ENCODE measurements around the gene CLEC16A.

The CLEC16A gene, protein sequence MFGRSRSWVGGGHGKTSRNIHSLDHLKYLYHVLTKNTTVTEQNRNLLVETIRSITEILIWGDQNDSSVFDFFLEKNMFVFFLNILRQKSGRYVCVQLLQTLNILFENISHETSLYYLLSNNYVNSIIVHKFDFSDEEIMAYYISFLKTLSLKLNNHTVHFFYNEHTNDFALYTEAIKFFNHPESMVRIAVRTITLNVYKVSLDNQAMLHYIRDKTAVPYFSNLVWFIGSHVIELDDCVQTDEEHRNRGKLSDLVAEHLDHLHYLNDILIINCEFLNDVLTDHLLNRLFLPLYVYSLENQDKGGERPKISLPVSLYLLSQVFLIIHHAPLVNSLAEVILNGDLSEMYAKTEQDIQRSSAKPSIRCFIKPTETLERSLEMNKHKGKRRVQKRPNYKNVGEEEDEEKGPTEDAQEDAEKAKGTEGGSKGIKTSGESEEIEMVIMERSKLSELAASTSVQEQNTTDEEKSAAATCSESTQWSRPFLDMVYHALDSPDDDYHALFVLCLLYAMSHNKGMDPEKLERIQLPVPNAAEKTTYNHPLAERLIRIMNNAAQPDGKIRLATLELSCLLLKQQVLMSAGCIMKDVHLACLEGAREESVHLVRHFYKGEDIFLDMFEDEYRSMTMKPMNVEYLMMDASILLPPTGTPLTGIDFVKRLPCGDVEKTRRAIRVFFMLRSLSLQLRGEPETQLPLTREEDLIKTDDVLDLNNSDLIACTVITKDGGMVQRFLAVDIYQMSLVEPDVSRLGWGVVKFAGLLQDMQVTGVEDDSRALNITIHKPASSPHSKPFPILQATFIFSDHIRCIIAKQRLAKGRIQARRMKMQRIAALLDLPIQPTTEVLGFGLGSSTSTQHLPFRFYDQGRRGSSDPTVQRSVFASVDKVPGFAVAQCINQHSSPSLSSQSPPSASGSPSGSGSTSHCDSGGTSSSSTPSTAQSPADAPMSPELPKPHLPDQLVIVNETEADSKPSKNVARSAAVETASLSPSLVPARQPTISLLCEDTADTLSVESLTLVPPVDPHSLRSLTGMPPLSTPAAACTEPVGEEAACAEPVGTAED

DNA sequence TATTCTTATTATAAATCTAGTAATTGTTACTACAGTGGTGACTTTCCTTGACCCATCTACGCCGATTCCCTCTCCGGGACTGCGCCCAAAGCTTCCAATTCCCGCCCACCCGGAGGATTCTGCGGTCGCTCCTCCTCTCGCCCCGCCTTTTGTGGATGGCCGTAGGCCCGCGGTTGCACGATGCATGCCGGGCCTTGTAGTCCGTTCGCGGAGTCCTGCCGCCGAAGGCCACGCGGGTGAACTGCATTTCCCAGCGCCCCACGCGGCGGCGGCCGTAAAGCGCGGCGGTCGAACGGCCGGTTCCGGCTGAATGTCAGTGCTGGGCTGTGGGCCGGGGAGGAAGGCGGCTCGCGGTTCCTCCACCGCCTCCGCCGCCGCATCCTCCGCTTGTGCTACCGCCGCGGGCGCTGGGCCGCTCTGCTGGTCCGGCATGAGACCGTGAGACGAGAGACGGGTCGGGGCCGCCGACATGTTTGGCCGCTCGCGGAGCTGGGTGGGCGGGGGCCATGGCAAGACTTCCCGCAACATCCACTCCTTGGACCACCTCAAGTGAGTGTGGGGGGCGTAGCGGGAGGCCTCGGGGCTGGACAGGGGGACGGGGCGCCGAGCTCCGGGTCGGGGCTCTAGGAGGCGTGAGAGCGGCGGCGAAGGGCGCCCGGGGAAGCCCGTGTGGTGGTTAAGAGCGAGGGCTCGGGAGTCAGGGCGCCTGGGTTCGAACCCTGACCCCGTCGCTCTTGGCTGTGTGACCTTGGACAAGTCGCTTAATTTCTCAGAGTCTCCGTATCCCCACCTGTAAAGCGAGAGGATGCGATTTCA lies at the start of gene CLEC16A:
Gene CLEC16A, plus strand, starts transcription at position 316 of the 816 bp plus-strand sequence. Its CDS starts 154 bp downstream, at position 470.
- peak; percentile 95 for DNase-seq

DNA sequence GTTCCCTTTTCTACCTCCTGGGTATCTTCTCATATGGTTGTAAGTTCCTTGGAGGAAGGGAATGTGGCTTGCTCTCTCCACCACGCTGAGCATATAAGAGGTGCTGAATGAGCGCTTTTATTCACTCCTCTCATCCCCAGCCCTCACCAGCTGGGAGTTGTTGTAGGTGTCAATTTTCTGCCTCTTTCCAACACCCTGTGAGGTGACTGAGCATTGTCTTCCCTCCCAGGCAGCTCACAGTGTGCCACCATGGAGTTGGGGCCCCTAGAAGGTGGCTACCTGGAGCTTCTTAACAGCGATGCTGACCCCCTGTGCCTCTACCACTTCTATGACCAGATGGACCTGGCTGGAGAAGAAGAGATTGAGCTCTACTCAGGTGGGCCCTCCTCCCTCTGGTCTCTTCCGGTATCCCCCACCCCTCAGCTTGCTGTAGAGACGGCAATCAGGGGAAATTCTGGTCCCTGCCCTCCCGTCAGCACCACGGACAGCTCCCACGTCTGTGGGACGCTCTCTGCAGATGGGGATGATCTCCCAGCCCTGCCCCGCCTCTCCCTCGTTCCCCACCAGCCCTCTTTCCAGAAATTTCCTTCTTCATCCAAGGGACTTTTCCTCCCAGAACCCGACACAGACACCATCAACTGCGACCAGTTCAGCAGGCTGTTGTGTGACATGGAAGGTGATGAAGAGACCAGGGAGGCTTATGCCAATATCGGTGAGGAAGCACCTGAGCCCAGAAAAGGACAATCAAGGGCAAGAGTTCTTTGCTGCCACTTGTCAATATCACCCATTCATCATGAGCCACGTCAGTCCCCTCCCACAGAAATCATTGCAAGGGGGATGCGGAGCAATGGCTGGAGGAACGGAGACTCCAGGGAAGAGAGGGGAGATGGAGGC lies 49.1 kb upstream of the CLEC16A start:
- no peak for DNase-seq

DNA sequence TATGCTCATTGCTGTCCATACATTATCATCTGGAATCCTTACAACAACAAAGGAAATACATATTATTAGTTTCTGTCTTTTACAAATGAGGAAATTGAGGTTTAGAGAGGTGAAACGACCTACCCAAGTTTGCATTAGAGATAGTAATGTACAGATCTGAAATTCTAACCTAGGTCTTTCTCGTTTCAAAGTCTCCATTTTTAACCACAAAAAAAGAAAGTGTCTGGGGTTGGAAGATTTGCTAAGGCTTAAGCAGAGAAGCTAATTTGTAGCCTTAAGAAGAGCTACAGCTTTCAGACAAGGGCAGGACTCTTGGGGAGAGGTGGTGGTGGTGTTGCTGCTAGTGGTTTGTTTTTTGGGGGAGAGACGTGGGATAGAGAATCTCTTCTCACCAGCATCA lies 48.2 kb upstream of the CLEC16A start:
- no peak for DNase-seq

DNA sequence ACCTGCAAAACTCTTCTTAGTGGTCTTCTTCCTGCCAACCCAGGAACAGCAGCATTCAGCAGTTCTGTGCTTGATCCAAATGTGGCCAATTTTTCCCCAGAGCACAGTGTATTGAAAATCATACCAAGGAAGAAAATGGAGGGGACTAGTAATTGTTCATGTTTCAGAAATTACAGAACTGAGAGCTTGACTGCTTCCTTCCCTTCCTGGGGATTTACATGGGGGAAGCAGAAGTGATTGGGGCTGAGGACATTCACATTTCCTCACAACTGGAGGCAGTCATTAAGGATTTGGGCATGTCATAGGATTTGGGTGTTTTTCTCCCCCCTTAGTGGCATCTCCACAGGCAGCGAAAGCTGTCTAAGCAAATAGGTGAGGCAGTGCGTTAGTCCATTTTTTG lies 47.6 kb upstream of the CLEC16A start:
- no peak for DNase-seq

DNA sequence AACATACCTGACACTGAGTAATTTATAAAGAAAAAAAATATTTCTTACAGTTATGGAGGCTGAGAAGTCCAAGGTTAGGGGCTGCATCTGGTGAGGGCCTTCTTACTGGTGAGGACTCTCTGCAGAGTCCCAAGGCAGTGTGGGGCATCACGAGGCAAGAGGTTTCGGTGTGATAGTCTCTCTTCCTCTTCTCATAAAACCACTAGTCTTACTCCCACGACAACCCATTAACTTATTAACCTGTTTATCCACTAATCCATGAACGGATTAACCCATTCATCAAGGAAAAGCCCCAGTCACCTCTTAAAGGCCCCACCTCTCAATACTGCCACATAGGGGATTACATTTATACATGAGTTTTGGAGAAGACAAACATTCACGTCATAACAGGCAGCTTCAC lies 47.2 kb upstream of the CLEC16A start:
- no peak for DNase-seq

DNA sequence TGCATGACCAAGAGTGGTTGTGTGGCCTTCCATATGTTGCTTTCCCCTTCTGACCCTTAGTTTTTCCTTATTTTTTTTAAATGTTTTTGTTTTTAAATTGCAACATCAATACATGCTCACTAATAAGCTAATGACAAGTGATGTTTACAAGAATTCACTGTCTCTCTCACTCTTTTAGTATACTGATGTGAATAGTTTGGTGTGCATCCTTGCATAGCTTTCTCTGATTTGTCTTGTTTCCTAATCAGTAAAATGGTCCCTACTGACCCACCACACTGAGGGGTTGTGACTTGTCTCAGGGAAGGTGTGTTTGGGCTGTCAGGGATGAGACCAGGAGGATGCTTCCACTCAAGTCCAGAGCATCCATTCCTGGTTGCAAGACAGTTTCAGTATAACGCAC lies 41.4 kb upstream of the CLEC16A start:
- DNase-seq: no peak

DNA sequence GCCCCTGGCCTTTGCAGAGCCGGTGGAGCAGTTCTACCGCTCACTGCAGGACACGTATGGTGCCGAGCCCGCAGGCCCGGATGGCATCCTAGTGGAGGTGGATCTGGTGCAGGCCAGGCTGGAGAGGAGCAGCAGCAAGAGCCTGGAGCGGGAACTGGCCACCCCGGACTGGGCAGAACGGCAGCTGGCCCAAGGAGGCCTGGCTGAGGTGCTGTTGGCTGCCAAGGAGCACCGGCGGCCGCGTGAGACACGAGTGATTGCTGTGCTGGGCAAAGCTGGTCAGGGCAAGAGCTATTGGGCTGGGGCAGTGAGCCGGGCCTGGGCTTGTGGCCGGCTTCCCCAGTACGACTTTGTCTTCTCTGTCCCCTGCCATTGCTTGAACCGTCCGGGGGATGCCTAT lies 37.9 kb upstream of the CLEC16A start:
- DNase-seq: no peak

DNA sequence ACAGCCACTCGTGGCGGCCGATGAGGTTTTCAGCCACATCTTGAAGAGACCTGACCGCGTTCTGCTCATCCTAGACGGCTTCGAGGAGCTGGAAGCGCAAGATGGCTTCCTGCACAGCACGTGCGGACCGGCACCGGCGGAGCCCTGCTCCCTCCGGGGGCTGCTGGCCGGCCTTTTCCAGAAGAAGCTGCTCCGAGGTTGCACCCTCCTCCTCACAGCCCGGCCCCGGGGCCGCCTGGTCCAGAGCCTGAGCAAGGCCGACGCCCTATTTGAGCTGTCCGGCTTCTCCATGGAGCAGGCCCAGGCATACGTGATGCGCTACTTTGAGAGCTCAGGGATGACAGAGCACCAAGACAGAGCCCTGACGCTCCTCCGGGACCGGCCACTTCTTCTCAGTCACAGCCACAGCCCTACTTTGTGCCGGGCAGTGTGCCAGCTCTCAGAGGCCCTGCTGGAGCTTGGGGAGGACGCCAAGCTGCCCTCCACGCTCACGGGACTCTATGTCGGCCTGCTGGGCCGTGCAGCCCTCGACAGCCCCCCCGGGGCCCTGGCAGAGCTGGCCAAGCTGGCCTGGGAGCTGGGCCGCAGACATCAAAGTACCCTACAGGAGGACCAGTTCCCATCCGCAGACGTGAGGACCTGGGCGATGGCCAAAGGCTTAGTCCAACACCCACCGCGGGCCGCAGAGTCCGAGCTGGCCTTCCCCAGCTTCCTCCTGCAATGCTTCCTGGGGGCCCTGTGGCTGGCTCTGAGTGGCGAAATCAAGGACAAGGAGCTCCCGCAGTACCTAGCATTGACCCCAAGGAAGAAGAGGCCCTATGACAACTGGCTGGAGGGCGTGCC lies 37.2 kb upstream of the CLEC16A start:
- DNase-seq: no peak

DNA sequence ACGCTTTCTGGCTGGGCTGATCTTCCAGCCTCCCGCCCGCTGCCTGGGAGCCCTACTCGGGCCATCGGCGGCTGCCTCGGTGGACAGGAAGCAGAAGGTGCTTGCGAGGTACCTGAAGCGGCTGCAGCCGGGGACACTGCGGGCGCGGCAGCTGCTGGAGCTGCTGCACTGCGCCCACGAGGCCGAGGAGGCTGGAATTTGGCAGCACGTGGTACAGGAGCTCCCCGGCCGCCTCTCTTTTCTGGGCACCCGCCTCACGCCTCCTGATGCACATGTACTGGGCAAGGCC lies 36.7 kb upstream of the CLEC16A start:
- DNase-seq: no peak

DNA sequence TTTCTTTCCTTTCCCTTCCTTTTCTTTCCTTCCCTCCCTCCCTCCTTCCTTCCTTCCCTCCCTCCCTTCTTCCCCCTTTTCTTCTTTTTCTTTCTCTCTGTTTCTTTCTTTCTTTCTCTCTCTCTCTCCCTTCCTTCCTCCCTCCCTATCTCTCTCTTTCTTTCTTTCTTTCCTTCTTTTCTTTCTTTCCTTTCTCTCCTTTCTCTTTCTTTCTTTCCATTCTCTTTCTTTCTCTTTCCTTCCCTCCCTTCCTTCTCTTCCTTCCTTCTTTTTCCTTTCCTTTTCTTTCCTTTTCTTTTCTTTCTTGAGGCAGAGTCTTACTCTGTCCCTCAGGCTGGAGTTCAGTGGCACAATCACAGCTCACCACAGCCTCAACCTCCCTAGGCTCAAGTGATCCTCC lies 33.1 kb upstream of the CLEC16A start:
- DNase-seq: no peak

DNA sequence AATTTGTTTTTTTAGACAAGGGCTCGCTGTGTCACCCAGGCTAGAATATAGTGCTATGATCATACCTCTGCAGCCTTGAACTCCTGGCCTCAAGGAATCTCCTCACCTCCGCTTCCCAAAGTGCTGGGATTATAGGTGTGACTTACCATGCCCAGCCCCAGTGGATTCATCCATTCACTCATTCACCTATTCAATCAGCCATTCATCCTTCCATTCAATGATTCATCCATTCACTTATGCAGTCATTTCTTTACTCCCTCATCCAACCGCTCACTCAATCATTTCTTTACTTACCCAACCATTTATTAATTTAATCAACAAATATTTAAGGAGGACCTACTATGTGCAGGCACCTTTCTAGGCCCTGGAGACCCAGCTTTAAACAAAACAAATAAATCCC lies 27.8 kb upstream of the CLEC16A start:
- no peak for DNase-seq

DNA sequence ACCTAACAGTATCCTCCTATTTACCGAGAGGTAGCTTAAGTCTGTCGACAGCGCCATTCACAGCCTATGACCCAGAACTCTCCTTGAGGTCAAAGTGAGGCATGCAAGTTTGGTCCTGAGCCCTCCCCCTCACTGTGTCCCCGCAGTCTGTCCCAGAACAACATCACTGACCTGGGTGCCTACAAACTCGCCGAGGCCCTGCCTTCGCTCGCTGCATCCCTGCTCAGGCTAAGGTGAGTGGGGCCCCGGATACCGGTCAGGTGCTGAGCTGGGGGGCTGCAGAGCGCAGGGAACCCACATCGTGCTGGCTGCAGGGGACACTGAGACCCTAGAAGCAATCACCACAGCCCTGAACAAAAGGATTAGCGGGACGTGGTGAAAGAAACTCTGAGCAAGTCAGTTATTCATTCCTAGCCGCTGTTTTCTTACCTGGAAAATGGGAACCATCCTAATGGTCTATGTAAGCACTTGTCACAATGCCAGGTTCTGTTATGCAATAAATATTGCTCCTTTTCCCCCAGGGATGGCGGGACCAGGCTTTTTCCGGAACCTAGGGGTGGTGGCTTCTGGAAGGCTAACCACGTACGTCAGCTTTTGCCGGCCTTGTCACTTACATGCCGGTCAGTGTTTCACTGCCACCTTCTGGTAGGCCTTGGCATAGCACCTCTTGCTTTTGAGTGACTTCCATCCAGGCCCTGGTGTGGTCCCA lies 25.9 kb upstream of the CLEC16A start:
- peak; percentile 70 to 79 for DNase-seq

DNA sequence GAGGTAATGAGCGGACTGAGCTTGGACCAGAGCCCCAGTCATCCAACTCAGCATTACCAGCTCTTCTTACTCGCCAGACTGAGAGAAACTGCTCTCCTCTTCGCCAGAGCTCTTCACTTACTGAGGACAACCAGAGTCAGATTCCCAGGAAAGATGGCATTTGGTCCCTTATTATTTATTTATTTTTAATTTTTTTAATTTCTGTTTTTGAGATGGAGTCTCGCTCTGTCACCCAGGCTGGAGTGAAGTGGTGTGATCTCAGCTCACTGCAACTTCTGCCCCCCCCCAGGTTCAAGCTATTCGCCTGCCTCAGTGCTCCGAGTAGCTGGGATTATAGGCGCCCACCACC lies 25.4 kb upstream of the CLEC16A start:
- no peak for DNase-seq

DNA sequence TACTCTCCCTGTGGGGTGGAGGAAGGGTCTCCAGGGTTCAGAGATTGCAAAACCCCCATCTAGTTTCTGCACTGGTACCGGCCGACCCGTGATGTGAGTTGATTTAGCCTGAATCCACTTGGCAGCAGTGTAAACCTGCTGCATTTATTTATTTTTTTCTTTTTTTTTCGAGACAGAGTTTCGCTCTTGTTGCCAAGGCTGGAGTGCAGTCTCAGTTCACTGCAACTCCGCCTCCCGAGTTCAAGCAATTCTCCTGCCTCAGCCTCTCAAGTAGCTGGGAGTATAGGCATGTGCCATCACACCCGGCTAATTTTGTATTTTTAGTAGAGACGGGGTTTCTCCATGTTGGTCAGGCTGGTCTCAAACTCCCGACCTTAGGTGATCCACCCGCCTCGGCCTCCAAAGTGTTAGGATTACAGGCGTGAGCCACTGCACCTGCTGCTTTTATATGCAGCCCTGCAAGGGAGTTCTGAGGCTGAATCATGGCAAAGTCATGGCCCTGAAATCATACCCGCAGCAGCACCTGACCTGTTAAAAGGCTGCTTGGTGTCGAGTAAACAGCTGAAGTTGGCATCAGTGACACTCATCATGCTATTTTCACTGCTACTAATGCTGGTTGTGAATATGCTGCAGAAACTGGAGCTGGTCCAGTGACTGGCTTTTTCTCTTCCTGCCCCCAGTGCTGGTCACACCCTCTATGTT lies 23.5 kb upstream of the CLEC16A start:
- DNase-seq: no peak

DNA sequence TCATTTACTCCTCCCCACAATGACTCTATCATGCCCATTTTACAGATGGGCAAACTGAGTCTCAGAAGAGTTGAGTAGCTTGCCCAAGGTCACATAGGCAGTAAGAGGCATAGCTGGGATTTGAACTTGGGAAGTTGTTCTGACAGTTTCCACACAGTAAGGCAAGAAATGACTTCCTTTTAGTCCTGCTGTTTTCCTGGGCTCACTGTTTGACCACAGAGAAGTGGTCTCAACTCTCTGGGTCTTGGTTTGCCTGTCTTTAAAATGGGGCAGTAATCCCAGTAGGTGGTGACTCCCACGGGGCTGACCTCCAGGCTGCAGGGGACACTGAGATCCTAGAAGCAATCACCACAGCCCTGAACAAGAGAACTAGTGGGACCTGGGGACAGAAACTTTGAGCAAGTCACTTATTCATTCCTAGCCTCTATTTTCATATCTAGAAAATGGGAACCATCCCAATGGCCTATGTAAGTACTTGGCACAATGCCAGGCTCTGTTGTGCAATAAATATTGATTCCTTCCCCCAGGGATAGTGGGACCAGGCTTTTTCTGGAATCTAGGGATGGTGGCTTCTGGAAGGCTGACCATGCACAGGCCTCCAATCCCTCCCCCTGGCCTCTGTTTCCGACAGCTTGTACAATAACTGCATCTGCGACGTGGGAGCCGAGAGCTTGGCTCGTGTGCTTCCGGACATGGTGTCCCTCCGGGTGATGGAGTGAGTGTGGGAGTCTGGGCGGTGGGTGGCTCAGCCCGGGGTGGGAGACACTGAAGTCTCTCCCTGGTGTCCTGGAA lies 22.6 kb upstream of the CLEC16A start:
- DNase-seq: no peak

DNA sequence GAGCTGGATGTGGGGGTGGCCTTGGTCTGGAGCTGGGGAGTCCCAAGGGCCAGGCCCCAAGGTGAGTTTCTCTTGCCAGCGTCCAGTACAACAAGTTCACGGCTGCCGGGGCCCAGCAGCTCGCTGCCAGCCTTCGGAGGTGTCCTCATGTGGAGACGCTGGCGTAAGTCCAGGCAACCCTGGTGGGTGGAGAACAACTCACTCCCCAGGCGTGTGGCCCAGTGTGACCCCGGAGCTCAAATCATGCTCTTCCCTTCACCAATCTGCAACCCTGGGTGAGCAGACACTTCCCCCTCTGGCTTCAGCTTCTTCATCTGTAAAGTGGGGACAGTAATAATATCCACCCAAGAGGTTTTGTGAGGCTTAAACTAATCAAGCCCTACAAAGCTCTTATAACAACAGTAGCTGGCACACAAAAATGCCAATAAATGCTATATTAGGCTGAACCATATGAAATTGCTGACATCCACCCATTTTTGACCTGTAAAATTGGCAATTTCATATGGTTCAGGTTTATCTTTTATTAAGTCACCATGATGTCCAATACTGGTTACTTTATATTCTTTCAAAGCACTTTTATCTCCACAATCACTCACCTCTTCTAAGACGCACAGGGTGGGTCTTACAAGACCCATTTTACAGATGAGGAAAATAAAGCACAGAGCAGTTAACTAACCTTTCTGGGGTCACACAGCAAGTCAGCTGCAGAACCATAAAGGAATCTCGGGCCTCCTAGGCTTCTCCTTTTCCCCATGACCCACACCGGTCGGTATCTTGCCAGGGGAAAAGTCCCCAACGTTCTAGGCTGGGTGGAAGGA lies 21.8 kb upstream of the CLEC16A start:
- DNase-seq: no peak

DNA sequence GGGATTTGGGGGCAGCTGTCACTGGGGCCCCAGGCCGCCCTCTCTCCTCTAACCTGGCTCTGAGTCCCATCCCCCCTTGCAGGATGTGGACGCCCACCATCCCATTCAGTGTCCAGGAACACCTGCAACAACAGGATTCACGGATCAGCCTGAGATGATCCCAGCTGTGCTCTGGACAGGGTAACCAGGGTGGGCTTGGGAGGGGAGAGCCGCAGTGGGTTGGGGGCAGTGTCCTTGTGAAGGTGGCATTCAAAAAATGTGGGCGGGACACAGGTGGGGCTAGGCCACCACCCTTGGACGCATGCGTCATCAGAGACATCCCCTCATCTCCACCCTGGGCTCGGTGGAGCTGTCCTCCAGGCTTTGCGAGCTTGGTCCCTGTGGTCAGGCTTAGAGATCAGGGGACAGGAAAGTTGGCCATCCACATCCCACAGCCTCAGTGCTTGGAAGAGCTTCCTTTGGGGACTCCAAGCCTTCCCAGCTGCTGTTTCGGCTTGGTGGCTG lies 21.2 kb upstream of the CLEC16A start:
- DNase-seq: no peak
